Activated CD4-positive, alpha-beta T cell treated with anti-CD3 and anti-CD28 coated beads for 48 hours (primary cell): ENCODE measurements around the gene MSANTD3.
"Not testable (repeated sequence)": the region's sequence is repeated elsewhere in the genome, so short reads cannot be mapped to it uniquely, and the experiment has no call there.

Source experiments
- DNase-seq: peaks from one replicate; pipeline ENCODE4 v3.0.0-alpha.2; 2020

MSANTD3 gene

GRCh38 chr9:100426530-100427365, at the start of gene MSANTD3:
Gene MSANTD3 (plus strand): TSS chr9:100427143. CDS start chr9:100441939, 14,796 bp downstream.
- DNase-seq, result peak; percentile 62

- no peak for DNase-seq
Observed at GRCh38 chr9:100379862-100380261, 47.1 kb upstream of the MSANTD3 start.

GRCh38 chr9:100392989-100393388, 34.0 kb upstream of the MSANTD3 start:
- not testable (repeated sequence) for DNase-seq

GRCh38 chr9:100394032-100394695, 32.8 kb upstream of the MSANTD3 start:
- DNase-seq, result no peak

GRCh38 chr9:100394816-100395215, 32.1 kb upstream of the MSANTD3 start:
- no peak for DNase-seq

GRCh38 chr9:100396769-100397168, 30.2 kb upstream of the MSANTD3 start:
- no peak for DNase-seq

- no peak for DNase-seq
Observed at GRCh38 chr9:100397529-100398266, 29.2 kb upstream of the MSANTD3 start.

- no peak for DNase-seq
Observed at GRCh38 chr9:100401042-100401441, 25.9 kb upstream of the MSANTD3 start.

GRCh38 chr9:100406962-100407361, 20.0 kb upstream of the MSANTD3 start:
- DNase-seq, result no peak

GRCh38 chr9:100408546-100409175, 18.3 kb upstream of the MSANTD3 start:
- DNase-seq, result no peak

- no peak for DNase-seq
Observed at GRCh38 chr9:100409176-100409556, 17.8 kb upstream of the MSANTD3 start.

- DNase-seq, result peak; percentile 92
Observed at GRCh38 chr9:100411472-100412283, 15.3 kb upstream of the MSANTD3 start.

GRCh38 chr9:100413839-100414420, 13.0 kb upstream of the MSANTD3 start:
- no peak for DNase-seq

- DNase-seq, result no peak
Observed at GRCh38 chr9:100417815-100418214, 9.1 kb upstream of the MSANTD3 start.

- no peak for DNase-seq
Observed at GRCh38 chr9:100419166-100419565, 7.8 kb upstream of the MSANTD3 start.

- not testable (repeated sequence) for DNase-seq
Observed at GRCh38 chr9:100421116-100421515, 5.8 kb upstream of the MSANTD3 start.

- DNase-seq, result no peak
Observed at GRCh38 chr9:100425758-100426157, 1.2 kb upstream of the MSANTD3 start.

GRCh38 chr9:100426189-100426529, 784 bp upstream of the MSANTD3 start:
- no peak for DNase-seq

GRCh38 chr9:100427366-100428263, 672 bp downstream of the MSANTD3 start:
- peak; percentile 37 for DNase-seq

- DNase-seq, result no peak
Observed at GRCh38 chr9:100428871-100429654, 2.1 kb downstream of the MSANTD3 start.
